Measurements from ENCODE around the gene GCSH. TPM values are rescaled to one million over a fixed set of nuclear protein-coding genes. Genes with fewer than 3 reads are reported as not detected.

GCSH gene
- total and polyA plus RNA-seq, 10 of the 15 experiments (the other 5 are each of a cell fraction or from before 2014, with no cell fraction given): 14.7 to 108 (median 39.3) TPM

GRCh38 chr16:81035975-81036750 is 60.0 kb downstream of the GCSH start:
- Histone ChIP-seq H3K9me3 (replicated peaks; ENCODE audit: control insufficient read depth, insufficient read depth, low read length) (no peaks in the 10 kb centered on the region), H3K9ac (ENCODE audit: control insufficient read depth, insufficient read depth, low read length) (peak overlapping the region; percentile 76), H3K4me1 (ENCODE audit: control insufficient read depth, insufficient read depth, low read length) (no peaks in the 10 kb centered on the region), H4K20me1 (ENCODE audit: control insufficient read depth, insufficient read depth) (no peaks in the 10 kb centered on the region), H3K36me3 (ENCODE audit: control insufficient read depth in 2 of 2, insufficient read depth in 2 of 2, low read length in 1 of 2) (no peaks in the 10 kb centered on the region), H3K27ac (ENCODE audit: control insufficient read depth, insufficient read depth) (peak overlapping the region; percentile 32; the same call in 1 of the 2 replicates), H3K27me3 (replicated peaks in 1 of 2; ENCODE audit: control insufficient read depth in 2 of 2, insufficient read depth in 2 of 2, low read length in 1 of 2) (no peaks in the 10 kb centered on the region), H3K79me2 (ENCODE audit: control insufficient read depth, insufficient read depth, low read length) (peaks cover 13% of the 10 kb centered on the region), H3K4me3 (peak overlapping the region; percentile 81), H3K4me2 (ENCODE audit: control insufficient read depth, insufficient read depth) (peak overlapping the region; percentile 84), H2AFZ (ENCODE audit: control insufficient read depth, low read depth, low read length) (peak overlapping the region; percentile 59)
- ChIA-PET RAD21 (ENCODE audit: unreplicated experiment) (interaction anchor here (1.1 to 3.4 kb wide), 6 partner anchors 29 to 106 kb away, joined by 3 to 20 read pairs (median 6); partner anchors contain the start of genes C16orf46, CENPN and CMC2), SMC1A (ENCODE audit: uncharacterized antibody, unreplicated experiment) (interaction anchor here (0.6 to 1.5 kb wide), 6 partner anchors 13 to 744 kb away, joined by 3 to 5 read pairs (median 3); partner anchors contain the start of gene C16orf46), CTCF (interaction anchor here (0.6 to 5.0 kb wide), 24 partner anchors 9 to 1620 kb away, joined by 3 to 67 read pairs (median 4); partner anchors contain the start of genes C16orf46, CENPN and CMC2), POLR2A (interaction anchor here (0.6 to 5.9 kb wide), 4 partner anchors 31 to 113 kb away, joined by 4 to 25 read pairs (median 6); partner anchors contain the start of genes C16orf46, CENPN and CMC2)
- ATAC-seq: peak; percentile 58
- FAIRE-seq: no peak
- WGBS (ENCODE audit: insufficient coverage, insufficient replicate concordance, low lambda C conversion rate, missing lambda C conversion rate): under 1% methylated on average over 38 of the region's 80 CpGs
- in situ Hi-C loops (cut with MboI): no loop called here
- DNase-seq (ENCODE audit: low read depth, low spot score): no peak
- intact Hi-C loops (cut with micrococcal nuclease; ENCODE audit: unreplicated experiment): loop anchor here (1.0 to 2.0 kb wide), 3 partner anchors 29 to 702 kb away; partner anchors contain the start of genes C16orf46, CENPN and CMC2
- no TSS peak for BruUV-seq (replicated peaks)
- no peak for TF ChIP-seq RCOR1 (conservative IDR thresholded peaks at IDR 0.05; ENCODE audit: low read depth, low read length)
- no peak for TF ChIP-seq ESRRA (IDR thresholded peaks at IDR 0.05; ENCODE audit: low read length)
- TF ChIP-seq JUND (IDR thresholded peaks at IDR 0.05; ENCODE audit: low read depth, low read length): no peak
- TF ChIP-seq TARDBP (IDR thresholded peaks at IDR 0.05; ENCODE audit: borderline replicate concordance): no peak
- no peak for TF ChIP-seq BCL11A (IDR thresholded peaks at IDR 0.05; ENCODE audit: low read depth, low read length)
- no peak for TF ChIP-seq BCLAF1 (IDR thresholded peaks at IDR 0.05)
- no peak for TF ChIP-seq NR2F1 (conservative IDR thresholded peaks at IDR 0.05)
- TF ChIP-seq CHD2 (IDR thresholded peaks at IDR 0.05; ENCODE audit: borderline replicate concordance, low read depth, low read length): no peak
- TF ChIP-seq, protein P1, sequence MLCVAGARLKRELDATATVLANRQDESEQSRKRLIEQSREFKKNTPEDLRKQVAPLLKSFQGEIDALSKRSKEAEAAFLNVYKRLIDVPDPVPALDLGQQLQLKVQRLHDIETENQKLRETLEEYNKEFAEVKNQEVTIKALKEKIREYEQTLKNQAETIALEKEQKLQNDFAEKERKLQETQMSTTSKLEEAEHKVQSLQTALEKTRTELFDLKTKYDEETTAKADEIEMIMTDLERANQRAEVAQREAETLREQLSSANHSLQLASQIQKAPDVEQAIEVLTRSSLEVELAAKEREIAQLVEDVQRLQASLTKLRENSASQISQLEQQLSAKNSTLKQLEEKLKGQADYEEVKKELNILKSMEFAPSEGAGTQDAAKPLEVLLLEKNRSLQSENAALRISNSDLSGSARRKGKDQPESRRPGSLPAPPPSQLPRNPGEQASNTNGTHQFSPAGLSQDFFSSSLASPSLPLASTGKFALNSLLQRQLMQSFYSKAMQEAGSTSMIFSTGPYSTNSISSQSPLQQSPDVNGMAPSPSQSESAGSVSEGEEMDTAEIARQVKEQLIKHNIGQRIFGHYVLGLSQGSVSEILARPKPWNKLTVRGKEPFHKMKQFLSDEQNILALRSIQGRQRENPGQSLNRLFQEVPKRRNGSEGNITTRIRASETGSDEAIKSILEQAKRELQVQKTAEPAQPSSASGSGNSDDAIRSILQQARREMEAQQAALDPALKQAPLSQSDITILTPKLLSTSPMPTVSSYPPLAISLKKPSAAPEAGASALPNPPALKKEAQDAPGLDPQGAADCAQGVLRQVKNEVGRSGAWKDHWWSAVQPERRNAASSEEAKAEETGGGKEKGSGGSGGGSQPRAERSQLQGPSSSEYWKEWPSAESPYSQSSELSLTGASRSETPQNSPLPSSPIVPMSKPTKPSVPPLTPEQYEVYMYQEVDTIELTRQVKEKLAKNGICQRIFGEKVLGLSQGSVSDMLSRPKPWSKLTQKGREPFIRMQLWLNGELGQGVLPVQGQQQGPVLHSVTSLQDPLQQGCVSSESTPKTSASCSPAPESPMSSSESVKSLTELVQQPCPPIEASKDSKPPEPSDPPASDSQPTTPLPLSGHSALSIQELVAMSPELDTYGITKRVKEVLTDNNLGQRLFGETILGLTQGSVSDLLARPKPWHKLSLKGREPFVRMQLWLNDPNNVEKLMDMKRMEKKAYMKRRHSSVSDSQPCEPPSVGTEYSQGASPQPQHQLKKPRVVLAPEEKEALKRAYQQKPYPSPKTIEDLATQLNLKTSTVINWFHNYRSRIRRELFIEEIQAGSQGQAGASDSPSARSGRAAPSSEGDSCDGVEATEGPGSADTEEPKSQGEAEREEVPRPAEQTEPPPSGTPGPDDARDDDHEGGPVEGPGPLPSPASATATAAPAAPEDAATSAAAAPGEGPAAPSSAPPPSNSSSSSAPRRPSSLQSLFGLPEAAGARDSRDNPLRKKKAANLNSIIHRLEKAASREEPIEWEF (IDR thresholded peaks at IDR 0.05; ENCODE audit: insufficient replicate concordance, low read depth, low read length): no peak
- TF ChIP-seq, protein P2, sequence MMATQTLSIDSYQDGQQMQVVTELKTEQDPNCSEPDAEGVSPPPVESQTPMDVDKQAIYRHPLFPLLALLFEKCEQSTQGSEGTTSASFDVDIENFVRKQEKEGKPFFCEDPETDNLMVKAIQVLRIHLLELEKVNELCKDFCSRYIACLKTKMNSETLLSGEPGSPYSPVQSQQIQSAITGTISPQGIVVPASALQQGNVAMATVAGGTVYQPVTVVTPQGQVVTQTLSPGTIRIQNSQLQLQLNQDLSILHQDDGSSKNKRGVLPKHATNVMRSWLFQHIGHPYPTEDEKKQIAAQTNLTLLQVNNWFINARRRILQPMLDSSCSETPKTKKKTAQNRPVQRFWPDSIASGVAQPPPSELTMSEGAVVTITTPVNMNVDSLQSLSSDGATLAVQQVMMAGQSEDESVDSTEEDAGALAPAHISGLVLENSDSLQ (IDR thresholded peaks at IDR 0.05): no peak
- TF ChIP-seq, protein P3, sequence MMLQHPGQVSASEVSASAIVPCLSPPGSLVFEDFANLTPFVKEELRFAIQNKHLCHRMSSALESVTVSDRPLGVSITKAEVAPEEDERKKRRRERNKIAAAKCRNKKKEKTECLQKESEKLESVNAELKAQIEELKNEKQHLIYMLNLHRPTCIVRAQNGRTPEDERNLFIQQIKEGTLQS (IDR thresholded peaks at IDR 0.05; ENCODE audit: borderline replicate concordance, extremely low read depth, low read depth, low read length): no peak
- no peak for TF ChIP-seq CBX3 (IDR thresholded peaks at IDR 0.05; ENCODE audit: borderline replicate concordance, low read depth)
- peak; percentile 18; the same call in 1 of the 2 replicates for TF ChIP-seq LARP7 (IDR thresholded peaks at IDR 0.05)
